HFF-Myc (cell line): ENCODE data around the gene GALNT9.
"Not testable (repeated sequence)": the region's sequence is repeated elsewhere in the genome, so short reads cannot be mapped to it uniquely, and the experiment has no call there.

Experiments
- DNase-seq: peaks from one replicate; pipeline ENCODE4 v3.0.0-alpha.2; 2011; ENCODE audit warnings: low read depth; ENCODE audit errors: extremely low read depth
- H3K4me3 ChIP-seq: replicated peaks from 2 replicates; pipeline ENCODE4 v1.5.1; 2011; ENCODE audit warnings: low read depth, mild to moderate bottlenecking, control low read depth, low read length
- TF ChIP-seq, protein P1 (sequence below): IDR thresholded peaks from 2 replicates; pipeline ENCODE4 v1.5.1; 2012; ENCODE audit warnings: mild to moderate bottlenecking, low read depth, low read length, control low read depth; ENCODE audit errors: missing control alignments

Gene GALNT9

DNA sequence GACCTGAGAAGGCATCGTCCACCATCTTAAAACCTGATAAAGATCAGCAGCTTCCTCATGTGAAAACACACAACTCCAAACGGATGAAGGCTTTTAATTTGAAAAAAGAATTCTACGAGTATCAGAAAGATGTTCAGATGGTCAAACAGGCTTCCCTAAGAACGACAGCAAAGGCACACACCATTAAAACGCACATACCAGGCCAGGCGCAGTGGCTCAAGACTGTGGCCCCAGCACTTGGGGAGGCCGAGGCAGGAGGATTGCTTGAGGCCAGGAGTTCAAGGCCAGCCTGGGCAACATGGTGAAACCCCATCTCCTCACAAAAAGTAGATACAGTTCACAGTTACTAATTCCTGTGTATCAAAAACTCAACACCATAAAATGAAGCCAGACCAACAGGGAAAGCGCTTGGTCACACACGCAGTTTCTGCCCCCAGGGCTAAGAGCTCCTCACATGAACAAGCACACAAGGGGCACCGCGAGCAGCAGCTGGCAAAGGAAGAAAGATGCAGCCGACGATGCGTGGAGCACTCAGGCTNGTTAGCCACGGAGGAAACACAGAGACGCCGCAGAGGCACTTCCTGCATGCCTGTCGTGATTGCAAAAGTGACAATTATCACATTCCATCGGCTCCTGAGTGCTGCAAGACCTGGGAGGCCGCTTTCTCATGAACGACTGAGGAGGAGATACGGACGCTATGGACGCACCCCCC, 107.1 kb downstream of the GALNT9 start:
- DNase-seq, result no peak
- TF ChIP-seq, protein P1, sequence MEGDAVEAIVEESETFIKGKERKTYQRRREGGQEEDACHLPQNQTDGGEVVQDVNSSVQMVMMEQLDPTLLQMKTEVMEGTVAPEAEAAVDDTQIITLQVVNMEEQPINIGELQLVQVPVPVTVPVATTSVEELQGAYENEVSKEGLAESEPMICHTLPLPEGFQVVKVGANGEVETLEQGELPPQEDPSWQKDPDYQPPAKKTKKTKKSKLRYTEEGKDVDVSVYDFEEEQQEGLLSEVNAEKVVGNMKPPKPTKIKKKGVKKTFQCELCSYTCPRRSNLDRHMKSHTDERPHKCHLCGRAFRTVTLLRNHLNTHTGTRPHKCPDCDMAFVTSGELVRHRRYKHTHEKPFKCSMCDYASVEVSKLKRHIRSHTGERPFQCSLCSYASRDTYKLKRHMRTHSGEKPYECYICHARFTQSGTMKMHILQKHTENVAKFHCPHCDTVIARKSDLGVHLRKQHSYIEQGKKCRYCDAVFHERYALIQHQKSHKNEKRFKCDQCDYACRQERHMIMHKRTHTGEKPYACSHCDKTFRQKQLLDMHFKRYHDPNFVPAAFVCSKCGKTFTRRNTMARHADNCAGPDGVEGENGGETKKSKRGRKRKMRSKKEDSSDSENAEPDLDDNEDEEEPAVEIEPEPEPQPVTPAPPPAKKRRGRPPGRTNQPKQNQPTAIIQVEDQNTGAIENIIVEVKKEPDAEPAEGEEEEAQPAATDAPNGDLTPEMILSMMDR, result no peak

DNA sequence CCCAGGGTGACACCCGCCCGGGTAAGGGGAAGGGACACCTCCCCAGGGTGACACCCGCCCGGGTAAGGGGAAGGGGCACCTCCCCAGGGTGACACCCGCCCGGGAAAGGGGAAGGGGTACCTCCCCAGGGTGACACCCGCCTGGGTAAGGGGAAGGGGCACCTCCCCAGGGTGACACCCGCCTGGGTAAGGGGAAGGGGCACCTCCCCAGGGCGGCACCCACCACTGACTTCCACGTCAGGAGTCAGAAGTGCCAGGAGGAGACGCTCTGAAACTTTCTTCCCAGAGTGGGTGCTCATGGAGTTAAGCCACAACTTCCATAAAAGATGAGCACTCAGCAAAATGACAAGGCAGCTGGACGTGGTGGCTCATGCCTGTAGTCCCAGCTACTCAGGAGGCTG, 109.6 kb downstream of the GALNT9 start:
- DNase-seq, H3K4me3 ChIP-seq: not testable (repeated sequence)

More for the DNA sequence above, 107.1 kb downstream of the GALNT9 start:
- H3K4me3 ChIP-seq, result no peak overlapping the region

DNA sequence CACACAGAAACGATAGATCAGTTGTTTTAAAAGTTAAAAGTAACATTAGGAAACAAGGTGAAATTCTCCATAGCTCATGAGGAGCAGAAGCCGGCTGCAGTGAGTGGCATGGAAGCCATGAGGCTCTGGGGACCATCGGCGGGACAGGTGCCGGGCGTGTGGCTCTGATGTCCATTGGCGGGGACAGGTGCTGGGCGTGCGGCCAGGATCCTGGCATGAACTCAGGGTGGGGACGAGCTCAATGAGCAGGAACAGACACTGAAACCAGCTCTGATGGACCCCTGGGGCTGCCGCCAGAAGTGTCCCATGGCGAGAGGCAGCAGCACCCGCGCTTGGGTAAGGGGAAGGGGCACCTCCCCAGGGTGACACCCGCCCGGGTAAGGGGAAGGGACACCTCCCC, 110.1 kb downstream of the GALNT9 start:
- DNase-seq, result no peak
- TF ChIP-seq, protein P1, result no peak
- H3K4me3 ChIP-seq, result no peak overlapping the region

DNA sequence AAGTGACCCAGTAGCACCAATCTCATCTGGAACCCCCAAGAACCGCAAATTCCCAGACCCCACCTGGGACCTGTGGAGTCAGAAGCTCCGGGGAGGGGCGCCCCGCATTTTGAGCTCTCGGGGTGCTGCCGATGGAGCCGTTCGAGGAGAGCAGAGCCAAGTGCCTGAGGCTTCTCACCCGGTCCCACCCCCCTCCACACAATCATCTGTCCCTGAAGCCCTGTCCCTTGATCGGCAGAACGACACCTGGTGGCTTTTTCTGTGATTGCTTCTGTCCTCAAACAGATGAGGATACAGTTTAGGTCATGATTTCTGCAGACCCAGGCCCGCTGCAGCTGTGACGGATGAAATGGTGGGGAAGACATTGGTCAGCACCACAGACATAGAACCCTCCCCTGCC, 110.5 kb downstream of the GALNT9 start:
- no peak for DNase-seq
- TF ChIP-seq, protein P1, result peak; percentile 30
- H3K4me3 ChIP-seq, result no peak overlapping the region

DNA sequence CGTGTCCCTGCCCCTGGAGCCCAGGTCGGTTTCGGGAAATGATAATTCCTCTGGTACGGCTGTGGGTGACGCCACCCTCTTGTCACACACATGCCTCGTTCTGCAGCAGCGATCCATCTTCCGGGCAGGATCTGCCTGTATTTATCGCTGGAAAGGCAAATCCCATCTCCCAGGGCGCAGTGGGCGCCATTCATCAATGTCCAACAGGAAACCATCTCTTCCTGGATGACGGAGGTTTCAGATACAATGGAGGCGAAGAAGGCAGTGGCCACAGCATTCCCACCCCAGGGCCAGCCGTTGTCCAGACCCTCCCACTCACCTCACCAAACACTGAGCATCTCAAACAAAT, 110.9 kb downstream of the GALNT9 start:
- DNase-seq, result no peak
- no peak overlapping the region for H3K4me3 ChIP-seq

DNA sequence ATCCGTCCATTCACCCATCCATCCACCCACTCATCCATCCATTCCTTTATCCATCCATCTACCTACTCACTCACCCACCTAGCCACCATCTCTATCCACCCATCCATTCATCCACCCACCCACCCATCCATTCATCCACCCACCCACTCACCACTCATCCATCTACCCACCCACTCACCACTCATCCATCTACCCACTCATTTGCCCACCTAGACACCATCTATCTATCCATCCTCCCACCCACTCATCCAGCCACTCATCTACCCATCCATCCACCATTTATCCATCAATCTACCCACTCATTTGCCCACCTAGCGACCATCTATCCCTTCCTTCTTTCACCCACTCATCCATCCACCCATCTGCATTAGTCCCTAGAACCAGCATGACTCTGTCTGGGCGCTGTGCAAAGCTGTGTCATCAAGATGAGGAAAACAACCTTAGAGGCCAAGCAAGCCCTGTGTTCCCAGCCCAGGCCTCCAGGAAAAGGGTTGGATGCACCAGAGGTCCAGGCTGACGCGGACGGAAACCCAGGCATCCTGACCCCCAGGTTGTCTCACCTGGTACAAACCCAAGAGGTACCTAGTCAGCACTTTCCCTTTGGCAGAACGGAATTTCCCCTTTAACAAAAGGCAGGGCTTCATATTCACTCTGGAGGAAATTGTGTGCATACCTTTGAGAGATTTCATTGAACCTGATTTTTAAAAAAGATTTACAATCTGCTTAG, 111.4 kb downstream of the GALNT9 start:
- DNase-seq, result no peak
- H3K4me3 ChIP-seq, result no peak overlapping the region
- TF ChIP-seq, protein P1, result no peak

More for the DNA sequence above, 110.9 kb downstream of the GALNT9 start:
- TF ChIP-seq, protein P1, result no peak

DNA sequence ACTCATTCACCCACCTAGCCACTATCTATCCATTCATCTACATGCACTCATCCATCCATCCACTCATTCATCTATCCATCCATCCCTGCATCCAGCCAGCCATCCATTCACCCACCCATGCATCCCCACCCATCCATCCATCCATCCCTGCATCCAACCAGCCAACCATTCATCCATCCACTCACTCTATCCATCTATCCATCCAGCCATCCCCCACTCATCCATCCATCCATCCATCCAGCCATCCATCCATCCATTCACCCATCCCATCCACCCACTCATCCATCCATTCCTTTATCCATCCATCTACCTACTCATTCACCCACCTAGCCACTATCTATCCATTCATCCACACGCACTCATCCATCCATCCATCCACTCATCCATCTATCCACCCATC, 112.0 kb downstream of the GALNT9 start:
- H3K4me3 ChIP-seq, result no peak overlapping the region
- no peak for DNase-seq
- TF ChIP-seq, protein P1, result no peak
